HepG2 (cell line): ENCODE data around the gene RASA1. TPM values are rescaled to one million over a fixed set of nuclear protein-coding genes. Genes with fewer than 3 reads are reported as not detected.
A peak's percentile ranks its signal among the peaks of the same experiment; 100 is the strongest.

Experiments
- ARNT2 ChIP-seq: sonication (generic); formaldehyde crosslinking; IDR thresholded peaks from 2 replicates; pipeline ENCODE4 v1.8.0; 2022; ENCODE audit warnings: mild to moderate bottlenecking, low read depth, missing genetic modification reagents, moderate library complexity
- CHCHD3 ChIP-seq: sonication (generic); formaldehyde crosslinking; IDR thresholded peaks from 2 replicates; pipeline ENCODE4 v1.8.0; 2022; ENCODE audit warnings: mild to moderate bottlenecking, missing genetic modification reagents, moderate library complexity
- DMAP1 ChIP-seq: IDR thresholded peaks from 2 replicates; pipeline ENCODE4 v1.6.1; 2016
- DPF2 ChIP-seq: sonication (generic); formaldehyde crosslinking; IDR thresholded peaks from 2 replicates; pipeline ENCODE4 v1.4.0; 2020; ENCODE audit warnings: mild to moderate bottlenecking, low read depth, missing genetic modification reagents, borderline replicate concordance
- JDP2 ChIP-seq: sonication (generic); formaldehyde crosslinking; IDR thresholded peaks from 2 replicates; pipeline ENCODE4 v1.8.1; 2022; ENCODE audit warnings: missing genetic modification reagents, borderline replicate concordance
- MAFG ChIP-seq: sonication (generic); formaldehyde crosslinking; IDR thresholded peaks from 2 replicates; pipeline ENCODE4 v1.5.1; 2020; ENCODE audit warnings: mild to moderate bottlenecking, missing genetic modification reagents
- MTA1 ChIP-seq: sonication (generic); formaldehyde crosslinking; IDR thresholded peaks from 2 replicates; pipeline ENCODE4 v1.4.0; 2020; ENCODE audit warnings: missing genetic modification reagents, mild to moderate bottlenecking, borderline replicate concordance
- PBX3 ChIP-seq: sonication (generic); formaldehyde crosslinking; IDR thresholded peaks from 2 replicates; pipeline ENCODE4 v1.8.1; 2023; ENCODE audit warnings: missing genetic modification reagents, inconsistent platforms, borderline replicate concordance
- POLR2G ChIP-seq: fragments of 200-400 bp; formaldehyde crosslinking; IDR thresholded peaks from 2 replicates; pipeline ENCODE4 v1.6.1; 2018; ENCODE audit warnings: mild to moderate bottlenecking, low read depth, low read length, moderate library complexity
- SMYD3 ChIP-seq: sonication (generic); formaldehyde crosslinking; IDR thresholded peaks from 2 replicates; pipeline ENCODE4 v1.8.1; 2023; ENCODE audit warnings: mild to moderate bottlenecking, missing genetic modification reagents
- SP140L ChIP-seq: sonication (generic); formaldehyde crosslinking; IDR thresholded peaks from 2 replicates; pipeline ENCODE4 v1.4.0; 2020; ENCODE audit warnings: missing genetic modification reagents, borderline replicate concordance
- TBP ChIP-seq: sonication (generic); formaldehyde crosslinking; IDR thresholded peaks from 2 replicates; pipeline ENCODE4 v1.5.0; 2020; ENCODE audit warnings: missing genetic modification reagents
- U2AF1 ChIP-seq: fragments of 200-400 bp; formaldehyde crosslinking; optimal IDR thresholded peaks from 2 replicates; pipeline ENCODE3; 2017; ENCODE audit warnings: mild to moderate bottlenecking, low read depth, low read length
- ZFP1 ChIP-seq: IDR thresholded peaks from 2 replicates; pipeline ENCODE4 v1.6.1; 2016
- ZFP37 ChIP-seq: sonication (generic); formaldehyde crosslinking; IDR thresholded peaks from 2 replicates; pipeline ENCODE4 v1.4.0; 2020; ENCODE audit warnings: missing genetic modification reagents, borderline replicate concordance
- ZMYM4 ChIP-seq: sonication (generic); formaldehyde crosslinking; IDR thresholded peaks from 2 replicates; pipeline ENCODE4 v1.8.1; 2023; ENCODE audit warnings: mild to moderate bottlenecking, missing genetic modification reagents
- ZNF274 ChIP-seq: sonication (generic); formaldehyde crosslinking; IDR thresholded peaks from 2 replicates; pipeline ENCODE4 v1.5.1; 2020; ENCODE audit warnings: mild to moderate bottlenecking, missing genetic modification reagents
- ZNF318 ChIP-seq: sonication (generic); formaldehyde crosslinking; IDR thresholded peaks from 2 replicates; pipeline ENCODE4 v1.4.0; 2020; ENCODE audit warnings: mild to moderate bottlenecking, missing genetic modification reagents
- ZNF564 ChIP-seq: sonication (generic); formaldehyde crosslinking; IDR thresholded peaks from 2 replicates; pipeline ENCODE4 v1.8.1; 2023; ENCODE audit warnings: mild to moderate bottlenecking, missing genetic modification reagents
- ZNF703 ChIP-seq: sonication (generic); formaldehyde crosslinking; IDR thresholded peaks from 2 replicates; pipeline ENCODE4 v1.5.1; 2020; ENCODE audit warnings: missing genetic modification reagents, mild to moderate bottlenecking, moderate library complexity, borderline replicate concordance
- ZNF709 ChIP-seq: sonication (generic); formaldehyde crosslinking; IDR thresholded peaks from 2 replicates; pipeline ENCODE4 v1.5.0; 2020; ENCODE audit warnings: mild to moderate bottlenecking, missing genetic modification reagents
- ZNF772 ChIP-seq: sonication (generic); formaldehyde crosslinking; IDR thresholded peaks from 2 replicates; pipeline ENCODE4 v1.5.0; 2020; ENCODE audit warnings: mild to moderate bottlenecking, missing genetic modification reagents
- ZNF777 ChIP-seq: sonication (generic); formaldehyde crosslinking; IDR thresholded peaks from 2 replicates; pipeline ENCODE4 v1.4.0; 2020; ENCODE audit warnings: missing genetic modification reagents
- ZSCAN12 ChIP-seq: sonication (generic); formaldehyde crosslinking; IDR thresholded peaks from 2 replicates; pipeline ENCODE4 v1.9.0; 2021; ENCODE audit warnings: mild to moderate bottlenecking, missing genetic modification reagents
- polyA plus RNA-seq, 8 experiments: library from polyadenylated mRNA; depleted of rRNA in 3 of 8; stranded (reverse) in 7 of 8; unstranded in 1 of 8; fragments of >200 nt; fragmentation: Illumina TruSeq in 4 of 8; extraction: Trizol in 4 of 8; gene quantifications; 2 replicates each; pipeline versions ENCODE4 v1.2.1 to v1.2.3, GENCODE V29; 2011 to 2016; ENCODE audit warnings: low read depth in 4 of 8, missing spikeins in 1 of 8, mixed read lengths in 1 of 8; ENCODE audit not compliant: insufficient read depth in 1 of 8
- total RNA-seq, 5 experiments: library from RNA; depleted of rRNA; stranded (reverse); fragments of >200 nt; fragmentation: Illumina TruSeq; extraction: Trizol; gene quantifications; 2 replicates each; pipeline ENCODE4 v1.2.3, GENCODE V29; 2016; ENCODE audit warnings: low read depth in 1 of 5

Gene RASA1
- total and polyA plus RNA-seq, 2 of the 13 experiments (the other 11 are each of a cell fraction or from before 2014, with no cell fraction given) = 19.5 to 20.5 TPM

DNA sequence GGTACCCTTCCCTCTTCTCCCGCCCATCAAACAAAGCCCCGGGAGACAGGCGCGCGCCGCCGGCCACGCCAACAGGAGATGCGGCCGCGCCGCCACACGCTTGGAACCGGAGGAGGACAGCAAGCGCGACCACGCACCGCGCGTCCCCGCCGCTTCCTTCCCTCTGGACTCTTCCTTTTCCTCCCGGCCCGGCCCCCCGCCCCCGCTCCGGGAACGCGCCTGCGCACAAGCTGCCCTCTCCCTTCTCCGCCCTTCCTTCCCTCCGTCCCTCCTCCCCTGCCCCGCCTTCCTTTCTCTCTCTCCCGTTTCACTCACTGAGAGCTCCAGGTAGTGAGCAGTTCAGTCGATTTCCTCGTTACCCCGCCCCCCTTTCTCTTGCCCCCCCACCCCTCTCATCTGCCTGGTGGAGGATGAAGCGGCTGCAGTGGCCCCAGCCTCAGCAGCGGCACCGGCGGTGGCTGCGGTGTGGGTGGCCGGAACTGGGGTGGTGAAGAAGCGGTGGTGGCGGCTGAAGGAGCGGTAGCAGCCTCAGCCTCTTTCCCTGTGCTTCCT is at the start of gene RASA1 (continued):
- TF ChIP-seq ZNF318 (CRISPR knock-in tag) (no peak), ZSCAN12 (CRISPR knock-in tag) (no peak), ARNT2 (CRISPR knock-in tag) (no peak), CHCHD3 (CRISPR knock-in tag) (no peak), JDP2 (CRISPR knock-in tag) (no peak; the same call in 1 of the 2 replicates), ZMYM4 (peak; percentile 65), ZNF709 (no peak), ZNF564 (peak; percentile 70; the same call in 1 of the 2 replicates), SMYD3 (CRISPR knock-in tag) (no peak), ZFP37 (CRISPR knock-in tag) (0 out of 2 replicates have a peak, but pooled peaks have one; percentile 32), MAFG (CRISPR knock-in tag) (no peak), TBP (CRISPR knock-in tag) (no peak), ZFP1 (no peak), POLR2G (peak; percentile 86), ZNF777 (CRISPR knock-in tag) (no peak), MTA1 (CRISPR knock-in tag) (0 out of 2 replicates have a peak, but pooled peaks have one; percentile 26), PBX3 (CRISPR knock-in tag) (no peak), ZNF274 (peak; percentile 17; the same call in 1 of the 2 replicates), DPF2 (no peak), ZNF772 (CRISPR knock-in tag) (no peak; the same call in none of the 2 replicates), ZNF703 (no peak), SP140L (CRISPR knock-in tag) (no peak), DMAP1 (peak; percentile 88), U2AF1 (no peak)
